Measurements from ENCODE around the gene ZNF519. TPM values are rescaled to one million over a fixed set of nuclear protein-coding genes. Genes with fewer than 3 reads are reported as not detected.

Gene ZNF519
- total RNA-seq, 1 donor from 2014 or later = 2.5 TPM

DNA sequence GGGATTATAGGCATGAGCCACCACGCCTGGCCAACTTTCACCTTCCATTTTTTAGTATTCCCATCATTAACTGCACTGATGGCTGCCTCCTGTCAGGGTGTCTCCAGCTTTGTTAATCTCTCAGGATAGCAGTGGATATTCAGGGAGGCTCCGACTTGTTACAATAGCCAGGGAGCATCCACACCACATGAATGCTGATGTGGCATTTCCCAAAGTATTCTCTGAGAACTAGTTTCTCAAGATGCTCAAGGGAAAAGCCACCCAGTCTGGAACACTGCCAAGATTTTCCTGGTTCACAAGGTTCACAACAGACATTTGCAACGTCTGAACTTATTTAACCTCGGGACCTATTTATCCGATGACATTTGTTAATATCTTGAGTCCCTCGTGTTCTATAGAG lies 33.8 kb downstream of the ZNF519 start:
- no peak for DNase-seq (ENCODE audit: low read depth)

DNA sequence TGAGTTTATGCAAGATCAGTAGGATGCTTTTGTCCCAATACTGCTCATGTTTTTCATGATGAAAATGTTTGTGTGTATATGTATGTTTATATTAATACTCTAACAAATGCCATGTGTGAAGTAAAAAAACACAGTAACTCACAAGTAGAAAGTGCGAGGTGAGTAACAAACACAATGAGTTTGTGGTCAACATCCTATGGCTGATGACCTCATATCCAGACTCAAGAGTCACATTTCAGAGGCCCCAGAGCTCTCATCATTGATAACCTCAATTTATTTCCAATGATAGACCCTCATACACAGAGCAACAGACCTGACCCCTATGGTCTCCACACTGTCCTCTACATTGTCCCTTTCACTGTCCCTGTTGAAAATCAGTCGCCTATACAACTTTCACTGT lies 34.5 kb downstream of the ZNF519 start:
- DNase-seq (ENCODE audit: low read depth) = no peak

DNA sequence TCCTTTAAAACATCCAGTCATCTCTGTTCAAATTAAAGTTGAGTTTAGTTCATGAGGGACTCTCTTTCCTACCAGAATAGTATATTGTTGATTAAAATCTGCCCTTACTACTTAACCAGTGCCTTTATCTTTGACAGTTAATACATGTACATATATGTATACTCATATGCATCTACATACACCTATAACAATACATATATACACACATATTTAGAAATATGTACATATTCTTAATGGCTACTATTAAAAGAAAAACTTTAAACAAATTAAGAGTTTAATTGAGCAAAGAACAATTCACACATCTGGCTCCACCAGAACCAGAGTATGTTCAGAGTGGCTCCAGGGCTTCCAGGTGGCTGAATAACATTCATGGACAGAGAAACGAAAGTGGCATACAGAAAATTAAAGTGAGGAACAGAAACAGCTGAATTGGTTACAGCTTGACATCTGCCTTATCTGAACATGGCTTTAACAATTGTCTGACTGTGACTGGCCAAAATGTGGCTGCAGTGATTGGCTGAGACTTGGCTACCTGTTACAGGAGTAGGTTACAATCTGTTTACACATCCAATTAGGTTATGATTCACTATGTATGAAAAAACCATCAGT lies 38.8 kb downstream of the ZNF519 start:
- DNase-seq (ENCODE audit: low read depth) = no peak

DNA sequence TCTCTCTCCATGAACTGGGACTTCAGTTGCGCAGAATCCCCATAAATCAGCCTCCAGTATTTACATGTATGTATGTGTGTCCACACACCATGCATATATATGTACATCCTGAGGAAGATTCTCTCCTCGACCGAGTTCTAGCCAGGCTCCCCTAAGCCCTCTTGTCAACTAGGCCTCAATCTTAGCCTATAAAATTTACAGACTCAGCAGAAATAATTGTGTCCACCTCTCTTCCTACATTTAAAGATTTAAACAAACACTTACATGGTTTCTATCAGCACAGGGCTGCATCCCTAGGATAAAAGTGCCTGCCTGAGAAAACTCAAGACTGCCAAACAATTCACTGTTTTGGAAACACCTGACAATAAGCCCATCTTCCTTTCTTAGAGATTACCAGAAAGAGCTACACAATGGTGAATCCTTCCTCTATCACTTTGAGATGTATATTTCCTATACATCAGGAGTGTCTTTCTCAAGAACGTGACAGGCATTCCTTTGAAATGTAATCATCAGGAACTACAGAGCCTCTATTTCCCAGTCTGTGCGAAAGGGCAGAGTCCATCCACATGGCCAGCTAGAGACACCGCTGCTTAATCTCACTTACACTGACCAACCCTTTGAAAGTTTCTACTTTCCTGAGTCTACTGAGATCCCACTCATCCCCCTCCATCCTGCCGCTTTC lies 39.5 kb downstream of the ZNF519 start:
- DNase-seq (ENCODE audit: low read depth) = no peak

DNA sequence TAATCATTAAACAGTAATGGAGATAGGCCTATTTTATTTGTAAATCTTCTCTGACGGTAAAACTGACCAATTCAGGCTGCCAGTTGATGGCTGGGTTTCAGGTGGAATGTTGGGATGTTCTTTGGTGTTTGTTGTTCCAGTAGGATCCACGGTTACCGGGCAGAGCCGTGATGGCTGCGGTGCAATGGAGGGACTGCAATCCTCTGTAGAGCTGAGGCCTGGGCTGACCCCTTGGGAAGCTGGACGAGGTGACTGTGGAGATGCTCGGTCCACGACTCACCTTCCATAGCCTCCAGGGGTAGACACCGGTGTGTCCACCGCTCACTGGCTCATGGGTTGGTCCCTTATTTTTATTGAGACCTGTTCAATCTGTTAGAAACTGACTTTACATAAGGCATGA lies 42.5 kb downstream of the ZNF519 start:
- no peak for DNase-seq (ENCODE audit: low read depth)

DNA sequence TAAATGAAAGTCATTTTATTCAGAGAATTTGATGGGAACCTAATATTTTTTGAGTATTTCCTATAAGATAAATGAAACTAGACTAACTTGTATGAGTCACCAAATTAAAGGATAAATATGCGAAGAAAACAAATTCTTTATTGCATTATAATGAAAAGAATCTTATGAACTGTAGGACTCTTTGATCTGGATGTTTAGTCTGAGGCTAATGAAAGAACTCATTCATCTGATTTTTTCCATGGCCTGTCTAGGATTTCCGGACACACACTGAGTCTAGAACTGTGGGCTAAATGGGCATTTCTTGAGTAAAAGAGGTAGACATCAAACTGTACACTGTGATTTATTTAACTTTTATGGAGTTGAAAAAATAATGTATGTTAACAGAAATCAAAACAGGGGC lies 43.0 kb downstream of the ZNF519 start:
- no peak for DNase-seq (ENCODE audit: low read depth)

DNA sequence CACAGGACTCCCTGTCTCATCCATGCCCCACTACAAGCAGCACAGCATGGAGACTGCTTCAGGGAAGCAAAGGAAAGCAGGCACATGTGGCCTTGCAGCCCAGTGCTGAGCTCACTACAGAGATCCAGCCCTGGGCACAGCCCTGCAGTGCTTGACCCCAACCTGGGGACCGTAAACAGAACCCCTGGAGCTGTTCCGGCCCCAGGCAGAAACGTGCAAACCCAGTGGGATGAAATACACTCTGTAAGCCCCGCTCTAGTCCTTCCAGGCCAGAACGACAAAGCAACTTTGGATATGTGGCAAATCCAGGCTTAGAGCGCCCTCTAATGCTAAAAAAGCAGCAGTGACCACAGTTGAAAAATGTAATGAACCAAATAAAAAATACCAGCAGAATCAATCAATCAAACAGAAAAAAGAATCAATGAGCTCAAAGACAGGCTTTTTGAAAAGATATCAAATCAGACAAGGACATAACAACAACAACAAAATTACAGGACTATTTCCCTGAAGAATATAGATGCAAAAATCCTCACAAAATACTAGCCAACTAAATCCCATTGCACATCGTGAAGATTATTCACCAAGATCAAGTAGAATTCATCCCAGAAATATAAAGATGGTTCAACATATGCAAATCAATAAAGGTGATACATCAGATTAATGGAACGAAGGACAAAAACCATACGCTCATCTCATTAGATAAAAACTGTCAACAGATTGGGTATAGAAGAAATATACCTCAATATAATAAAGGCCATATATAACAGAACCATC lies 45.6 kb downstream of the ZNF519 start:
- peak; percentile 64 for DNase-seq (ENCODE audit: low read depth)

DNA sequence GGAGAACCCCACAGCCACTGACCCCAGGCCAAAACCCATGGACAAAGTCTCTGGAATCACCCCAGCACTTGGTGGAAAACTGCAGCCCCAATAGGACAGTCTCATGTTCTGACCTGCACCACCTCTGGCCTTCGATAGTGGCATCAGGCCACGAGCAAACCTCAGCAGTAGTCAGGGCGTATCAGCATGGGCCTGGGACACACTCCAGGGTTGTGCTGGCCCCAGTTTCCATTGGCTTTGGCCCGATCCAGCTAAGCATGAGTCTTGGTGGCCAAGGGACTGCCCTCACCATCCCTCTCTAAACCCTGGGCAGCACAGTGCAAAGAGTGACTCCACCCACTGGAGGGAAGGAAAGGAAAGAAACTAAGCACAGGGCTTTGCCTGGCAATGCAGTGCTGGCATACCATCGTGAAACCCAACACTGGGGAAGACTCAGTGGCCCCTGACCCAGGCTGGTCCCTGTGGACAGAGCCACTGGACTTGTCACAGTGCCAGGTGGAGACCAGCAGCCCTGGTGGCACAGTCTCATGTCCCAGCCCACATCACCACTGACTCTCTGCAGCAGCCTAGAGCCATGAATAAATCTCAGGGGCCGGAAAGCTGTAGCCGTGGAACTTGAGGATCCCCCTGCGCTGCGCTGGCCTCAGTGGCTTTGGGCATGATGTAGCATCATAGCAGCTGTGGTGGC lies 46.3 kb downstream of the ZNF519 start:
- DNase-seq (ENCODE audit: low read depth) = peak; percentile 39

DNA sequence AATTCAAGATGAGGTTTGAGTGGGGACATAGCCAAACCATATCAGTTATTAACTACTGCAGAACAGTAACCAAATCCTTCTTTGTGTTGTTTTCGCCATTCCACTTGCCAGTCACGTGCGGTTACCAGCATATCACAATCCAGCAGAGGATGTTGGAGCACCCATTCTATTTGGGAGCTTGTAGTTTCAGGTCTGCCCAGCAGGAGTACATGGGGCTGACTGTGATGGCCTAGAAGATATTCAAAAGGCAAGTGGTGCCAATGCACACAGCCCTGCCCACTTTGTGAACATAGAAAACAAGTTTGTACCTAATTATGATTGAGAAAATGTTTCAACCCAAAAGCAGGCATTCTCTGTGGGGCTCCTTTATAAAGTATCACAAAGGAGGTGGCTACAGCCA lies 57.0 kb downstream of the ZNF519 start:
- DNase-seq (ENCODE audit: low read depth) = no peak

DNA sequence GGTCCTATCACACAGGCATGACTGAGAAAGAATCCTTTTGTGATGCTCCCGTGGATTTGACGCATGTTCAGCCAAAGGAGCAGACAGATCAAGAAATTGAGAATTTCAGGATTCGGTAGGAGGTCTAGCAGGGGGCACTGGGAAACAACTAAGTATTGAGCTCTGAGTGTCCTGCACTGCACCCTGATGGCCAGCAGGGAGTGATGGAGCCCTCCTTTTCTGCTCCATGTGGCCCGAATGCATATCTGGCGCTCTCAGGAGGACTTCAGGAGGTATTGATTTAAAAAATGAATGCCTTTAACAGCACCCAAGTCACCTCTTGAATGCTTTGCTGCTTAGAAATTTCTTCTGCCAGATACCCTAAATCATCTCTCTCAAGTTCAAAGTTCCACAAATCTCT lies 58.0 kb downstream of the ZNF519 start:
- no peak for DNase-seq (ENCODE audit: low read depth)

DNA sequence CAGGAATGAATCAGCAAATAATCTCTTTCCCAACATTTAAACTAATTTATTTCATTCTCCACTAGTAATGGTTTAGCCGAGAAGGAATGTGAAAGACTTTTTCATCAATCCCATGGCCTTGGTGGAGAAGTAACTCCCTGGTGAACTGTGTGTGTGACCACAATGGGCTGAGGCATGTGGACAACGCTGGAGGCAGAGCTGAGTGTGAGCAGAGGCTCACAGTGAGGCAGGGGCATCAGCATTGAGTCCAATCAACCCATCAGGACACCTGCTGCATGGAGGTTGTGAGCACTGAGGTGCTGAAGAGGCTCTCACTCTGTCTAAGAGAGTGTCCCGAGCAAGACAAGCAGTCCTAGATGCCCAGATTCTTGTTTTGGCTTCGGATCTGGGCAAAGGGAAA lies 78.6 kb downstream of the ZNF519 start:
- no peak for DNase-seq (ENCODE audit: low read depth)

Other genes with a start within 250 kb of the ZNF519 start
- gene MC2R, start 216.9 kb downstream of the ZNF519 start, total RNA-seq = not detected in 2 replicates

All from myocyte (in vitro differentiated cells).